BLaER1 treated with 17β-estradiol and CSF1 and Interleukin-3, amounts not matched to agents 10 nM and 100 nM (cell line): ENCODE data around the gene LGMN.
A peak's percentile ranks its signal among the peaks of the same experiment; 100 is the strongest.

Experiments used
- H3K27ac ChIP-seq, 11 experiments: shearing (Covaris generic); formaldehyde crosslinking; 2 replicates each; pipeline ENCODE4 v1.8.1; 2022
- H3K27me3 ChIP-seq, 11 experiments: shearing (Covaris generic); formaldehyde crosslinking; 2 replicates each; pipeline ENCODE4 v1.8.1; 2022
- H3K36me3 ChIP-seq, 11 experiments: shearing (Covaris generic); formaldehyde crosslinking; 2 replicates each; pipeline ENCODE4 v1.8.1; 2022
- H3K4me1 ChIP-seq, 10 experiments: shearing (Covaris generic); formaldehyde crosslinking; 2 replicates each; pipeline ENCODE4 v1.8.1; 2022
- H3K4me2 ChIP-seq, 11 experiments: shearing (Covaris generic); formaldehyde crosslinking; 2 replicates each; pipeline ENCODE4 v1.8.1; 2022
- H3K4me3 ChIP-seq, 10 experiments: shearing (Covaris generic); formaldehyde crosslinking; 2 replicates each; pipeline ENCODE4 v1.8.1; 2022
- H3K9ac ChIP-seq, 11 experiments: shearing (Covaris generic); formaldehyde crosslinking; 2 replicates each; pipeline ENCODE4 v1.8.1; 2022
- H3K9me3 ChIP-seq, 11 experiments: shearing (Covaris generic); formaldehyde crosslinking; replicated peaks in 1 of 11; 2 replicates each; pipeline ENCODE4 v1.8.1; 2022
- H4K20me1 ChIP-seq, 11 experiments: shearing (Covaris generic); formaldehyde crosslinking; 2 replicates each; pipeline ENCODE4 v1.8.1; 2022
- Cebpa-rat ChIP-seq, 11 experiments: shearing (Covaris generic); IDR thresholded peaks; 2 replicates each; pipeline ENCODE4 v1.8.1; 2022

Gene LGMN

GRCh38 chr14:92755495-92755894 is 7.1 kb upstream of the LGMN start:
- H3K27me3 ChIP-seq: no peaks in the 10 kb centered on the region
- H3K4me3 ChIP-seq: no peak overlapping the region
- no peak for TF ChIP-seq Cebpa-rat (IDR thresholded peaks at IDR 0.05)
- peak overlapping the region in 3 of 11 experiments; percentile 33 to 96 (median 53); a peak in 6 of 22 replicates for H3K27ac ChIP-seq
- H3K4me1 ChIP-seq: peaks cover 45 to 95% (median 52%) of the 10 kb centered on the region in 10 experiments
- H4K20me1 ChIP-seq: no peaks in the 10 kb centered on the region
- 0 out of 22 replicates have a peak, but pooled peaks cover 0 to 4% (median 0%) of the 10 kb centered on the region in 11 experiments for H3K36me3 ChIP-seq
- no peak overlapping the region; a peak in 1 of 22 replicates for H3K9ac ChIP-seq
- H3K9me3 ChIP-seq: peaks cover 5 to 61% (median 26%) of the 10 kb centered on the region in 11 experiments; a peak in 18 of 22 replicates
- H3K4me2 ChIP-seq: peak overlapping the region in 2 of 11 experiments; percentile 68 to 86; a peak in 5 of 22 replicates

GRCh38 chr14:92754966-92755365 is 6.5 kb upstream of the LGMN start:
- Histone ChIP-seq H3K4me2 (peak overlapping the region in 3 of 11 experiments; percentile 68 to 86 (median 85); a peak in 5 of 22 replicates), H3K4me1 (peaks cover 45 to 93% (median 52%) of the 10 kb centered on the region in 10 experiments), H3K27ac (peak overlapping the region in 2 of 11 experiments; percentile 53 to 96; a peak in 3 of 22 replicates)

GRCh38 chr14:92753250-92753649 is 4.8 kb upstream of the LGMN start:
- H3K9me3 ChIP-seq: peaks cover 13 to 65% (median 30%) of the 10 kb centered on the region in 11 experiments; a peak in 21 of 22 replicates
- H3K27me3 ChIP-seq: peaks cover 0 to 6% (median 1%) of the 10 kb centered on the region in 11 experiments; a peak in 8 of 22 replicates
- TF ChIP-seq Cebpa-rat (IDR thresholded peaks at IDR 0.05): no peak
- H3K4me3 ChIP-seq: peak overlapping the region in 1 of 10 experiments; percentile 17; a peak in 2 of 20 replicates
- peak overlapping the region in 3 of 11 experiments; percentile 60 to 75 (median 72); a peak in 5 of 22 replicates for H3K9ac ChIP-seq
- H4K20me1 ChIP-seq: peaks cover 0 to 1% (median 0%) of the 10 kb centered on the region in 11 experiments; a peak in 2 of 22 replicates
- peaks cover 38 to 88% (median 47%) of the 10 kb centered on the region in 10 experiments for H3K4me1 ChIP-seq
- peak overlapping the region; percentile 5 to 88 (median 83); a peak in 20 of 22 replicates for H3K4me2 ChIP-seq
- peak overlapping the region in 9 of 11 experiments; percentile 50 to 96 (median 67); a peak in 18 of 22 replicates for H3K27ac ChIP-seq
- H3K36me3 ChIP-seq: 0 out of 22 replicates have a peak, but pooled peaks cover 0 to 4% (median 0%) of the 10 kb centered on the region in 11 experiments

More at GRCh38 chr14:92754966-92755365, 6.5 kb upstream of the LGMN start:
- no peaks in the 10 kb centered on the region for H3K27me3 ChIP-seq
- TF ChIP-seq Cebpa-rat (IDR thresholded peaks at IDR 0.05): no peak
- 0 out of 22 replicates have a peak, but pooled peaks cover 0 to 4% (median 0%) of the 10 kb centered on the region in 11 experiments for H3K36me3 ChIP-seq
- H3K9me3 ChIP-seq: peaks cover 9 to 66% (median 30%) of the 10 kb centered on the region in 11 experiments
- H3K9ac ChIP-seq: no peak overlapping the region
- H3K4me3 ChIP-seq: no peak overlapping the region
- H4K20me1 ChIP-seq: no peaks in the 10 kb centered on the region

- Histone ChIP-seq H3K4me1 (peaks cover 53 to 77% (median 61%) of the 10 kb centered on the region in 10 experiments), H3K27me3 (peaks cover 0 to 20% (median 10%) of the 10 kb centered on the region in 11 experiments; a peak in 9 of 22 replicates), H3K36me3 (peaks cover 0 to 12% (median 0%) of the 10 kb centered on the region in 11 experiments; a peak in 3 of 22 replicates), H3K9me3 (peaks cover 12 to 51% (median 24%) of the 10 kb centered on the region in 11 experiments; a peak in 21 of 22 replicates), H4K20me1 (peaks cover 0 to 15% (median 0%) of the 10 kb centered on the region in 11 experiments; a peak in 4 of 22 replicates), H3K9ac (peak overlapping the region in 3 of 11 experiments; percentile 10 to 66 (median 11); a peak in 3 of 22 replicates), H3K27ac (peak overlapping the region in 7 of 11 experiments; percentile 13 to 96 (median 67); a peak in 8 of 22 replicates), H3K4me3 (peak overlapping the region in 1 of 10 experiments; percentile 45; a peak in 1 of 20 replicates), H3K4me2 (peak overlapping the region; percentile 56 to 88 (median 83))
- no peak for TF ChIP-seq Cebpa-rat (IDR thresholded peaks at IDR 0.05)
These were observed 3.4 kb upstream of the LGMN start for GRCh38 chr14:92751819-92752218.

GRCh38 chr14:92750994-92751400 is 2.6 kb upstream of the LGMN start:
- Histone ChIP-seq H3K9me3 (peaks cover 12 to 43% (median 22%) of the 10 kb centered on the region in 11 experiments; a peak in 21 of 22 replicates), H3K36me3 (peaks cover 0 to 20% (median 0%) of the 10 kb centered on the region in 11 experiments; a peak in 4 of 22 replicates), H3K4me1 (peaks cover 60 to 78% (median 67%) of the 10 kb centered on the region in 10 experiments), H3K4me2 (peak overlapping the region; percentile 56 to 88 (median 83)), H4K20me1 (peaks cover 0 to 24% (median 0%) of the 10 kb centered on the region in 11 experiments; a peak in 5 of 22 replicates), H3K4me3 (peak overlapping the region; percentile 33 to 59 (median 43); a peak in 19 of 20 replicates), H3K27ac (peak overlapping the region; percentile 17 to 96 (median 54); a peak in 21 of 22 replicates), H3K27me3 (peaks cover 0 to 20% (median 10%) of the 10 kb centered on the region in 11 experiments; a peak in 9 of 22 replicates), H3K9ac (peak overlapping the region in 10 of 11 experiments; percentile 1 to 63 (median 40); a peak in 10 of 22 replicates)
- no peak for TF ChIP-seq Cebpa-rat (IDR thresholded peaks at IDR 0.05)

GRCh38 chr14:92750222-92750728 is 1.8 kb upstream of the LGMN start:
- Histone ChIP-seq H4K20me1 (peaks cover 0 to 31% (median 0%) of the 10 kb centered on the region in 11 experiments; a peak in 6 of 22 replicates), H3K36me3 (peaks cover 0 to 27% (median 0%) of the 10 kb centered on the region in 11 experiments; a peak in 5 of 22 replicates), H3K9ac (peak overlapping the region in 8 of 11 experiments; percentile 14 to 63 (median 40); a peak in 9 of 22 replicates), H3K4me1 (peaks cover 60 to 71% (median 67%) of the 10 kb centered on the region in 10 experiments), H3K27me3 (peaks cover 0 to 20% (median 10%) of the 10 kb centered on the region in 11 experiments; a peak in 9 of 22 replicates), H3K4me3 (peak overlapping the region; percentile 33 to 59 (median 43); a peak in 19 of 20 replicates), H3K9me3 (peaks cover 12 to 36% (median 22%) of the 10 kb centered on the region in 11 experiments; a peak in 21 of 22 replicates), H3K4me2 (peak overlapping the region; percentile 56 to 88 (median 83)), H3K27ac (peak overlapping the region; percentile 17 to 96 (median 54); a peak in 21 of 22 replicates)

GRCh38 chr14:92747701-92748258 is 647 bp downstream of the LGMN start:
- H3K4me1 ChIP-seq: peaks cover 49 to 70% (median 56%) of the 10 kb centered on the region in 10 experiments
- peaks cover 0 to 56% (median 0%) of the 10 kb centered on the region in 11 experiments; a peak in 6 of 22 replicates for H4K20me1 ChIP-seq
- peak overlapping the region; percentile 57 to 96 (median 70) for H3K4me3 ChIP-seq
- H3K9ac ChIP-seq: peak overlapping the region; percentile 65 to 96 (median 76)
- peaks cover 0 to 51% (median 0%) of the 10 kb centered on the region in 11 experiments; a peak in 8 of 22 replicates for H3K36me3 ChIP-seq
- TF ChIP-seq Cebpa-rat (IDR thresholded peaks at IDR 0.05): no peak
- H3K4me2 ChIP-seq: peak overlapping the region; percentile 76 to 99 (median 94)
- peak overlapping the region; percentile 29 to 97 (median 61); a peak in 19 of 22 replicates for H3K27ac ChIP-seq
- H3K27me3 ChIP-seq: peaks cover 0 to 20% (median 10%) of the 10 kb centered on the region in 11 experiments; a peak in 9 of 22 replicates
- H3K9me3 ChIP-seq: peaks cover 12 to 24% (median 15%) of the 10 kb centered on the region in 11 experiments; a peak in 21 of 22 replicates

GRCh38 chr14:92744198-92744597 is 4.2 kb downstream of the LGMN start:
- Histone ChIP-seq H3K4me3 (peak overlapping the region in 2 of 10 experiments; percentile 95 to 96; a peak in 5 of 20 replicates), H3K9ac (peak overlapping the region in 2 of 11 experiments; percentile 94 to 96; a peak in 2 of 22 replicates), H3K27me3 (peaks cover 0 to 20% (median 10%) of the 10 kb centered on the region in 11 experiments; a peak in 9 of 22 replicates), H3K4me2 (peak overlapping the region in 3 of 11 experiments; percentile 76 to 94 (median 91); a peak in 5 of 22 replicates), H4K20me1 (peaks cover 0 to 92% (median 0%) of the 10 kb centered on the region in 11 experiments; a peak in 6 of 22 replicates), H3K9me3 (peaks cover 1 to 14% (median 3%) of the 10 kb centered on the region in 11 experiments; a peak in 16 of 22 replicates), H3K36me3 (peaks cover 0 to 87% (median 15%) of the 10 kb centered on the region in 11 experiments; a peak in 13 of 22 replicates), H3K4me1 (peaks cover 29 to 75% (median 36%) of the 10 kb centered on the region in 10 experiments), H3K27ac (no peak overlapping the region)
- TF ChIP-seq Cebpa-rat (IDR thresholded peaks at IDR 0.05): no peak
